ENCODE measurements around the gene SLC9A2. TPM values are rescaled to one million over a fixed set of nuclear protein-coding genes. Genes with fewer than 3 reads are reported as not detected.

The SLC9A2 gene
- total and polyA plus RNA-seq, 10 of the 15 experiments (the other 5 are each of a cell fraction or from before 2014, with no cell fraction given) = 0.13 to 1.2 (median 0.79) TPM

DNA sequence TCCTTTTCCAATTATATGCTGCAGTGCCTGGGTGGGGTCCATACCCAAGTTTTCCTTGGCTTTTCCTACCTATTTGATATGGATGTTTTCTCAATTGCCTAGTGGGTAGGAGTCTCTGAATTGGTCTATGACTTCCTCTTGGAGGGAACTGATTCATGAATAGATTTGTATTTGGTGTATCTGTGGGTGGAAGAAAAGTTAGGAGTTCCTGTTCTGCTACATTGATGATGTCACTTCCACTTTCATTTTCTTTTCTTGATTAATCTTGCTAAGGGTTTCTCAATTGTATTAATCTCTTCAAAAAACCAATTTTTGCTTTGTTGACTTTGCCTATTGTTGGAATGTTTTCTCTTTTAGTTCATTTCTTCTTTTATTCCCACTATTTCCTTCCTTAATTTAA is 37.4 kb upstream of the SLC9A2 start:
- SMC1A ChIA-PET (ENCODE audit: uncharacterized antibody, unreplicated experiment) = no interaction called here
- ATAC-seq (no peak), FAIRE-seq (peak; percentile 7), DNase-seq (ENCODE audit: low read depth, low spot score) (no peak)
- no peak overlapping the region for H3K27ac ChIP-seq (ENCODE audit: control insufficient read depth, insufficient read depth)
- H3K9ac ChIP-seq (ENCODE audit: control insufficient read depth, insufficient read depth, low read length) = no peak overlapping the region
- no peaks in the 10 kb centered on the region for H3K4me1 ChIP-seq (ENCODE audit: control insufficient read depth, insufficient read depth, low read length)
- H3K79me2 ChIP-seq (ENCODE audit: control insufficient read depth, insufficient read depth, low read length) = no peaks in the 10 kb centered on the region
- H3K9me3 ChIP-seq (replicated peaks; ENCODE audit: control insufficient read depth, insufficient read depth, low read length) = no peaks in the 10 kb centered on the region
- POLR2A ChIA-PET = no interaction called here
- in situ Hi-C loops (cut with MboI) (no loop called here), intact Hi-C loops (cut with micrococcal nuclease; ENCODE audit: unreplicated experiment) (no loop called here)
- TF ChIP-seq ATF7 (IDR thresholded peaks at IDR 0.05; ENCODE audit: low read depth) (peak; percentile 66), LARP7 (IDR thresholded peaks at IDR 0.05) (no peak), SPI1 (IDR thresholded peaks at IDR 0.05; ENCODE audit: borderline replicate concordance, insufficient read depth, low read depth, low read length) (peak; percentile 8; the same call in 1 of the 2 replicates), CHD1 (IDR thresholded peaks at IDR 0.05; ENCODE audit: low read depth, low read length) (no peak)
- no peak overlapping the region for H2AFZ ChIP-seq (ENCODE audit: control insufficient read depth, low read depth, low read length)
- no peak overlapping the region for H3K4me3 ChIP-seq
- no peaks in the 10 kb centered on the region for H3K36me3 ChIP-seq (ENCODE audit: control insufficient read depth in 2 of 2, insufficient read depth in 2 of 2, low read length in 1 of 2)
- BruUV-seq (replicated peaks) = no TSS peak
- no peaks in the 10 kb centered on the region for H4K20me1 ChIP-seq (ENCODE audit: control insufficient read depth, insufficient read depth)
- no peak overlapping the region for H3K4me2 ChIP-seq (ENCODE audit: control insufficient read depth, insufficient read depth)
- RAD21 ChIA-PET (ENCODE audit: unreplicated experiment) = no interaction called here
- no peaks in the 10 kb centered on the region; a peak in 2 of 4 replicates for H3K27me3 ChIP-seq (replicated peaks in 1 of 2; ENCODE audit: control insufficient read depth in 2 of 2, insufficient read depth in 2 of 2, low read length in 1 of 2)
- CTCF ChIA-PET = no interaction called here

- WGBS (ENCODE audit: insufficient coverage, insufficient replicate concordance, low lambda C conversion rate, missing lambda C conversion rate) = 15% methylated on average over 2 of the region's 2 CpGs
- FAIRE-seq = no peak
- Histone ChIP-seq H3K27ac (ENCODE audit: control insufficient read depth, insufficient read depth) (no peak overlapping the region), H4K20me1 (ENCODE audit: control insufficient read depth, insufficient read depth) (no peaks in the 10 kb centered on the region), H3K27me3 (replicated peaks in 1 of 2; ENCODE audit: control insufficient read depth in 2 of 2, insufficient read depth in 2 of 2, low read length in 1 of 2) (no peaks in the 10 kb centered on the region; a peak in 2 of 4 replicates), H3K4me1 (ENCODE audit: control insufficient read depth, insufficient read depth, low read length) (no peaks in the 10 kb centered on the region), H3K4me2 (ENCODE audit: control insufficient read depth, insufficient read depth) (no peak overlapping the region), H3K79me2 (ENCODE audit: control insufficient read depth, insufficient read depth, low read length) (no peaks in the 10 kb centered on the region), H2AFZ (ENCODE audit: control insufficient read depth, low read depth, low read length) (no peak overlapping the region), H3K36me3 (ENCODE audit: control insufficient read depth in 2 of 2, insufficient read depth in 2 of 2, low read length in 1 of 2) (no peaks in the 10 kb centered on the region), H3K9ac (ENCODE audit: control insufficient read depth, insufficient read depth, low read length) (no peak overlapping the region), H3K9me3 (replicated peaks; ENCODE audit: control insufficient read depth, insufficient read depth, low read length) (no peaks in the 10 kb centered on the region), H3K4me3 (no peak overlapping the region)
- ChIA-PET CTCF (no interaction called here), POLR2A (no interaction called here), SMC1A (ENCODE audit: uncharacterized antibody, unreplicated experiment) (no interaction called here), RAD21 (ENCODE audit: unreplicated experiment) (no interaction called here)
- ATAC-seq = no peak
- no TSS peak for BruUV-seq (replicated peaks)
- in situ Hi-C loops (cut with MboI) = no loop called here
- intact Hi-C loops (cut with micrococcal nuclease; ENCODE audit: unreplicated experiment) = no loop called here
- TF ChIP-seq ATF7 (IDR thresholded peaks at IDR 0.05; ENCODE audit: low read depth) = peak; percentile 39; the same call in 1 of the 2 replicates
- TF ChIP-seq, protein P1, sequence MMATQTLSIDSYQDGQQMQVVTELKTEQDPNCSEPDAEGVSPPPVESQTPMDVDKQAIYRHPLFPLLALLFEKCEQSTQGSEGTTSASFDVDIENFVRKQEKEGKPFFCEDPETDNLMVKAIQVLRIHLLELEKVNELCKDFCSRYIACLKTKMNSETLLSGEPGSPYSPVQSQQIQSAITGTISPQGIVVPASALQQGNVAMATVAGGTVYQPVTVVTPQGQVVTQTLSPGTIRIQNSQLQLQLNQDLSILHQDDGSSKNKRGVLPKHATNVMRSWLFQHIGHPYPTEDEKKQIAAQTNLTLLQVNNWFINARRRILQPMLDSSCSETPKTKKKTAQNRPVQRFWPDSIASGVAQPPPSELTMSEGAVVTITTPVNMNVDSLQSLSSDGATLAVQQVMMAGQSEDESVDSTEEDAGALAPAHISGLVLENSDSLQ (IDR thresholded peaks at IDR 0.05) = no peak
- DNase-seq (ENCODE audit: low read depth, low spot score) = no peak
Measured at GRCh38 chr2:102582845-102583244, 36.5 kb upstream of the SLC9A2 start.

All from GM12878 (cell line).